SU-DHL-6 (cell line): ENCODE results near the gene PUS7L.

ENCODE experiments used
- H2AFZ ChIP-seq: fragments of 200-600 bp; sonication (generic); 2 replicates; pipeline ENCODE4 v1.6.1; 2014; ENCODE audit warnings: low read depth, mild to moderate bottlenecking, moderate library complexity, mixed read lengths, antibody characterized with exemption, low read length; ENCODE audit not compliant: severe bottlenecking
- H3F3A ChIP-seq: fragments of 200-600 bp; shearing (Covaris generic); 2 replicates; pipeline ENCODE4 v1.6.0; 2016; ENCODE audit warnings: antibody characterized with exemption, mild to moderate bottlenecking; ENCODE audit not compliant: insufficient read depth
- H3K27ac ChIP-seq: fragments of 200-600 bp; sonication (generic); 2 replicates; pipeline ENCODE4 v1.5.1; 2016; ENCODE audit warnings: low read depth, mild to moderate bottlenecking, low read length, moderate library complexity, mixed read lengths
- H3K27me3 ChIP-seq: fragments of 200-600 bp; sonication (generic), shearing (Covaris generic); 2 replicates; pipeline ENCODE4 v1.6.0; 2014; ENCODE audit warnings: mild to moderate bottlenecking, low read length
- H3K36me3 ChIP-seq: fragments of 200-600 bp; sonication (generic); 2 replicates; pipeline ENCODE4 v1.6.1; 2014; ENCODE audit warnings: mild to moderate bottlenecking, low read length, mixed read lengths
- H3K4me2 ChIP-seq: fragments of 300-600, 200-600 bp; shearing (Covaris generic), sonication (generic); 2 replicates; pipeline ENCODE4 v1.6.0; 2014; ENCODE audit warnings: low read length, low read depth, mild to moderate bottlenecking; ENCODE audit not compliant: poor library complexity, severe bottlenecking
- H3K4me3 ChIP-seq: fragments of 200-600 bp; sonication (generic); 2 replicates; pipeline ENCODE4 v1.5.1; 2014; ENCODE audit warnings: antibody characterized with exemption, low read length, mild to moderate bottlenecking, mixed read lengths; ENCODE audit not compliant: insufficient read depth, poor library complexity, severe bottlenecking
- H3K79me2 ChIP-seq: fragments of 200-600 bp; sonication (generic); 2 replicates; pipeline ENCODE4 v1.6.1; 2014; ENCODE audit warnings: mild to moderate bottlenecking, low read length, moderate library complexity; ENCODE audit not compliant: insufficient read depth
- H3K9ac ChIP-seq: fragments of 200-600 bp; sonication (generic); 2 replicates; pipeline ENCODE4 v1.7.0; 2014; ENCODE audit warnings: mild to moderate bottlenecking, low read length
- H3K9me2 ChIP-seq: fragments of 200-600 bp; sonication (generic); replicated peaks from 2 replicates; pipeline ENCODE4 v1.6.1; 2014; ENCODE audit warnings: low read length; ENCODE audit not compliant: insufficient read depth
- H3K9me3 ChIP-seq: fragments of 200-600 bp; sonication (generic); 2 replicates; pipeline ENCODE4 v1.6.1; 2014; ENCODE audit warnings: low read length, mixed read lengths; ENCODE audit not compliant: insufficient read depth
- H4K20me1 ChIP-seq: fragments of 200-600 bp; sonication (generic); 2 replicates; pipeline ENCODE4 v1.6.1; 2014; ENCODE audit warnings: low read depth, mild to moderate bottlenecking, antibody characterized with exemption, low read length, moderate library complexity, mixed read lengths
- EZH2phosphoT487 ChIP-seq: fragments of 200-600 bp; sonication (generic), shearing (Covaris generic); conservative IDR thresholded peaks from 2 replicates; pipeline ENCODE4 v1.6.1; 2018; ENCODE audit warnings: mild to moderate bottlenecking, antibody characterized with exemption, low read length, moderate library complexity, mixed read lengths
- TF ChIP-seq, protein P1 (sequence below): fragments of 200-600 bp; sonication (generic); IDR thresholded peaks from one replicate; pipeline ENCODE4 v1.5.1; 2017; ENCODE audit warnings: antibody characterized with exemption, mild to moderate bottlenecking, low read length, moderate library complexity; ENCODE audit not compliant: insufficient read depth, poor library complexity, severe bottlenecking

PUS7L gene

DNA sequence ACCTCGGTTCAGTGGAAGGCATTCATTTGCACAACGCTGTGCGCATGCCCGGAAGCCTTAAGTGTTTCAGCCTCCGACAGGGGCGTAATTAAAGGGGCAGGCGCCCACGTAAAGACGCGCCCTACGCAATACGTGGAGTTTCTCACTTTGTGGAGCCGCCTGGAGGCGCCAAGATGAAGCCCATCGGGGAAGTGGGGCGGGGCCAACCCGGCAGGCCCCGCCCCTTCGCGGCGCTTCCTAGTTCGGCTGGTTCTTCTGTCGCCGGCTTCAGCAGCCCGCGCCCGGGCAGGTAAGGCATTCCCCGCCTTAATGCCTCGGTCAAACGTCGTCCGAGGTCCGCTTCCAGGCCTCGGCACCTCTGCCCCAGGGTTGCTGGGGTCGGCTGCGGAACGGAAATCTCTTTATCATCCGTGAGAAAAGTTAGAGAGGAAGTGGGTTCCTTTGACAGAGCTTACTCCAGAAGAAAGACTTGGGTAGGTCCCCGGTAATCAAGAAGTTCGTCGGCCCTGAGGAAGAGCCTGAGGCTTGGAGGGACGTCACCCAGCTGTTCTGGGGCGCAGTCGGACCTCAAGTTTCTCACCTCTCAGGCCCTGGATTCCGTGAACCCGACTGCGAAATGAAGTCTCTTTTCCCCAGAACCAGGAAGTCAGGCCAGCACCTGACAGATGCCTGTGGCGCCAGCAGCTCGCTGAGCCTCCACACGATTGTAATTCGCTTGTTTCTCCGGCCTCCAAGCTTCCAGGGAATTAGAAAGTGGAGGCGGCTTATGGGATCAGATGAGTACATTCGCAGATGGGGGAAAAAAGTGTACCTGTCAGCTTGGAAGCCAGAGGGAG, at the start of gene PUS7L, which contains the start of gene IRAK4:
Gene PUS7L (minus strand): TSS at position 63 of the 836 bp plus-strand sequence. CDS start 3,545 bp downstream, outside the sequence.
Gene IRAK4 (plus strand): TSS at position 224 of the 836 bp plus-strand sequence. CDS start 9,161 bp downstream, outside the sequence.
- H4K20me1 ChIP-seq: no peaks in the 10 kb centered on the region
- peak within 1 kb of the TSS; percentile 91 for H2AFZ ChIP-seq
- H3K36me3 ChIP-seq: peaks cover 20% of the 10 kb centered on the region
- H3K4me3 ChIP-seq: peak within 1 kb of the TSS; percentile 89
- no peaks in the 10 kb centered on the region for H3K9me3 ChIP-seq
- TF ChIP-seq, protein P1, sequence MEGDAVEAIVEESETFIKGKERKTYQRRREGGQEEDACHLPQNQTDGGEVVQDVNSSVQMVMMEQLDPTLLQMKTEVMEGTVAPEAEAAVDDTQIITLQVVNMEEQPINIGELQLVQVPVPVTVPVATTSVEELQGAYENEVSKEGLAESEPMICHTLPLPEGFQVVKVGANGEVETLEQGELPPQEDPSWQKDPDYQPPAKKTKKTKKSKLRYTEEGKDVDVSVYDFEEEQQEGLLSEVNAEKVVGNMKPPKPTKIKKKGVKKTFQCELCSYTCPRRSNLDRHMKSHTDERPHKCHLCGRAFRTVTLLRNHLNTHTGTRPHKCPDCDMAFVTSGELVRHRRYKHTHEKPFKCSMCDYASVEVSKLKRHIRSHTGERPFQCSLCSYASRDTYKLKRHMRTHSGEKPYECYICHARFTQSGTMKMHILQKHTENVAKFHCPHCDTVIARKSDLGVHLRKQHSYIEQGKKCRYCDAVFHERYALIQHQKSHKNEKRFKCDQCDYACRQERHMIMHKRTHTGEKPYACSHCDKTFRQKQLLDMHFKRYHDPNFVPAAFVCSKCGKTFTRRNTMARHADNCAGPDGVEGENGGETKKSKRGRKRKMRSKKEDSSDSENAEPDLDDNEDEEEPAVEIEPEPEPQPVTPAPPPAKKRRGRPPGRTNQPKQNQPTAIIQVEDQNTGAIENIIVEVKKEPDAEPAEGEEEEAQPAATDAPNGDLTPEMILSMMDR: no peak
- no peak for TF ChIP-seq EZH2phosphoT487
- peak within 1 kb of the TSS; percentile 91 for H3K27ac ChIP-seq
- no peaks in the 10 kb centered on the region for H3K9me2 ChIP-seq
- H3K79me2 ChIP-seq: peaks cover 58% of the 10 kb centered on the region
- H3K9ac ChIP-seq: peak within 1 kb of the TSS; percentile 93
- H3K27me3 ChIP-seq: no peaks in the 10 kb centered on the region
- H3F3A ChIP-seq: peaks cover 9% of the 10 kb centered on the region; the same call in 1 of the 2 replicates
- peak within 1 kb of the TSS; percentile 90 for H3K4me2 ChIP-seq

DNA sequence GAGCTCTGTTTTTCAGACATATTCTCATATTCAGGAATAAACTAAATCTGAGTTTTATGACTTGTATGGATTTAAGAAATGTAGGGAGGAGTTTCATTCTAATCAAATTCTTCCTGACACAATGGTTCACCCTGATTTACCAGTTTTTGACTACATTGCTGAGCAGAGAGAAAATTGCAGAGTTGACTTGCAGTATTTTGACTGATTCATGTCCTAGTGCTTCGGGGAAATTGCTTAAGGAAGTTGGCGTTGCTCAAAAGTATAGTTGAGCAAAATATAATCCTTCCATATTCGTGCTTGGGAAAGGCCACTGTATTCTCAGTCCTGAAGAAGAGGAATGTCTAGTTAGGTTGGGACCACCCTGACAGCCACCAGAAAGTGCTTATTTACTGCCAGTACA, 48.8 kb upstream of the PUS7L start:
- Histone ChIP-seq H3K4me3 (no peak overlapping the region), H3K27me3 (no peaks in the 10 kb centered on the region), H3K4me2 (peak overlapping the region; percentile 79), H3K79me2 (peaks cover 36% of the 10 kb centered on the region), H3K9ac (peak overlapping the region; percentile 89), H3K9me2 (no peaks in the 10 kb centered on the region), H3K36me3 (peaks cover 19% of the 10 kb centered on the region), H3K9me3 (no peaks in the 10 kb centered on the region), H2AFZ (peak overlapping the region; percentile 83), H3K27ac (no peak overlapping the region), H4K20me1 (peaks cover 9% of the 10 kb centered on the region), H3F3A (no peaks in the 10 kb centered on the region)
- TF ChIP-seq, protein P1: no peak
- TF ChIP-seq EZH2phosphoT487: no peak

DNA sequence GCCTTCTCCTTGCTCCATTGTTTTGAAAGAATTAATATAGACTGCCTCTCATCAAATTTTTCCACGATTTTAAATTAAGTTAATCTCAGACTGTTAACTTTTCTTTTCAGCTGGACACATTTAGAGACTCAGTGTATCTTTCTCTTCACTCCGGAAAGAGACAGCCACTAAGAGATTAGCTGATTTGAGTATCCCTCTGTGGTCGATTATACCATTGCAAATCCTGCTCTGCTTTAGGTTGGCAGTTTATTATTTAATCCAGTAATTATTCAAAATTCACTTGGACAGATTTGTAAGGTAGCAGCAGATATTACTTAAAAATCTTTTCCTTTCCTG, 48.1 kb upstream of the PUS7L start:
- Histone ChIP-seq H3K36me3 (peaks cover 25% of the 10 kb centered on the region), H3K9ac (peak overlapping the region; percentile 89)

More for the DNA sequence above, 48.1 kb upstream of the PUS7L start:
- H2AFZ ChIP-seq: peak overlapping the region; percentile 83
- peaks cover 9% of the 10 kb centered on the region for H4K20me1 ChIP-seq
- peak overlapping the region; percentile 79 for H3K4me2 ChIP-seq
- no peak for TF ChIP-seq EZH2phosphoT487
- TF ChIP-seq, protein P1: no peak
- H3K27me3 ChIP-seq: no peaks in the 10 kb centered on the region
- H3F3A ChIP-seq: no peaks in the 10 kb centered on the region
- peak overlapping the region; percentile 86 for H3K27ac ChIP-seq
- peak overlapping the region; percentile 97 for H3K4me3 ChIP-seq
- no peaks in the 10 kb centered on the region for H3K9me3 ChIP-seq
- peaks cover 41% of the 10 kb centered on the region for H3K79me2 ChIP-seq
- no peaks in the 10 kb centered on the region for H3K9me2 ChIP-seq
